Neuron (in vitro differentiated cells): ENCODE data around the gene CARMIL1.

ENCODE experiments used
- H2AFZ ChIP-seq: one replicate; pipeline ENCODE4 v1.6.1; 2013; ENCODE audit warnings: low read depth, mild to moderate bottlenecking, inconsistent platforms, low read length, moderate library complexity
- H3K27me3 ChIP-seq: one replicate; pipeline ENCODE4 v1.6.1; 2013; ENCODE audit warnings: low read length; ENCODE audit not compliant: insufficient read depth
- H3K36me3 ChIP-seq: one replicate; pipeline ENCODE4 v1.6.1; 2013; ENCODE audit warnings: low read length; ENCODE audit not compliant: insufficient read depth
- H3K4me1 ChIP-seq: one replicate; pipeline ENCODE4 v1.6.1; 2013; ENCODE audit warnings: low read length; ENCODE audit not compliant: insufficient read depth
- H3K4me3 ChIP-seq: 2 replicates; pipeline ENCODE4 v1.5.1; 2013; ENCODE audit warnings: mild to moderate bottlenecking, low read length, moderate library complexity
- H3K9me3 ChIP-seq: one replicate; pipeline ENCODE4 v1.6.1; 2013; ENCODE audit warnings: low read length

Gene CARMIL1

GRCh38 chr6:25253351-25253750, 25.8 kb upstream of the CARMIL1 start:
- no peaks in the 10 kb centered on the region for H3K9me3 ChIP-seq
- no peaks in the 10 kb centered on the region for H3K27me3 ChIP-seq
- H3K36me3 ChIP-seq, result no peaks in the 10 kb centered on the region
- H3K4me3 ChIP-seq, result no peak overlapping the region
- no peaks in the 10 kb centered on the region for H3K4me1 ChIP-seq
- H2AFZ ChIP-seq, result no peak overlapping the region

- no peak overlapping the region for H2AFZ ChIP-seq
- H3K4me3 ChIP-seq, result no peak overlapping the region
- H3K9me3 ChIP-seq, result no peaks in the 10 kb centered on the region
- H3K36me3 ChIP-seq, result no peaks in the 10 kb centered on the region
- H3K4me1 ChIP-seq, result no peaks in the 10 kb centered on the region
- no peaks in the 10 kb centered on the region for H3K27me3 ChIP-seq
Measured at GRCh38 chr6:25254671-25255070, 24.5 kb upstream of the CARMIL1 start.

- no peaks in the 10 kb centered on the region for H3K9me3 ChIP-seq
- H2AFZ ChIP-seq, result no peak overlapping the region
- no peaks in the 10 kb centered on the region for H3K36me3 ChIP-seq
- no peaks in the 10 kb centered on the region for H3K4me1 ChIP-seq
- no peaks in the 10 kb centered on the region for H3K27me3 ChIP-seq
- H3K4me3 ChIP-seq, result no peak overlapping the region
Measured at GRCh38 chr6:25257686-25258348, 21.4 kb upstream of the CARMIL1 start.

GRCh38 chr6:25259756-25260155, 19.4 kb upstream of the CARMIL1 start:
- Histone ChIP-seq H2AFZ (no peak overlapping the region), H3K27me3 (no peaks in the 10 kb centered on the region), H3K4me1 (no peaks in the 10 kb centered on the region), H3K9me3 (no peaks in the 10 kb centered on the region), H3K4me3 (no peak overlapping the region), H3K36me3 (no peaks in the 10 kb centered on the region)

GRCh38 chr6:25263657-25264056, 15.5 kb upstream of the CARMIL1 start:
- Histone ChIP-seq H3K36me3 (no peaks in the 10 kb centered on the region), H3K9me3 (no peaks in the 10 kb centered on the region), H3K4me1 (no peaks in the 10 kb centered on the region), H3K27me3 (no peaks in the 10 kb centered on the region), H3K4me3 (no peak overlapping the region), H2AFZ (no peak overlapping the region)

- H3K27me3 ChIP-seq, result no peaks in the 10 kb centered on the region
- H3K4me3 ChIP-seq, result no peak overlapping the region
- no peaks in the 10 kb centered on the region for H3K36me3 ChIP-seq
- no peak overlapping the region for H2AFZ ChIP-seq
- H3K4me1 ChIP-seq, result no peaks in the 10 kb centered on the region
- no peaks in the 10 kb centered on the region for H3K9me3 ChIP-seq
Measured at GRCh38 chr6:25266456-25267100, 12.6 kb upstream of the CARMIL1 start.

GRCh38 chr6:25267662-25268061, 11.5 kb upstream of the CARMIL1 start:
- H3K36me3 ChIP-seq, result no peaks in the 10 kb centered on the region
- H3K4me3 ChIP-seq, result no peak overlapping the region
- no peak overlapping the region for H2AFZ ChIP-seq
- no peaks in the 10 kb centered on the region for H3K27me3 ChIP-seq
- no peaks in the 10 kb centered on the region for H3K9me3 ChIP-seq
- no peaks in the 10 kb centered on the region for H3K4me1 ChIP-seq

- Histone ChIP-seq H3K4me3 (no peak overlapping the region), H2AFZ (no peak overlapping the region), H3K27me3 (no peaks in the 10 kb centered on the region), H3K4me1 (peaks cover 2% of the 10 kb centered on the region), H3K36me3 (no peaks in the 10 kb centered on the region), H3K9me3 (no peaks in the 10 kb centered on the region)
Measured at GRCh38 chr6:25270559-25270958, 8.6 kb upstream of the CARMIL1 start.

GRCh38 chr6:25275436-25275835, 3.7 kb upstream of the CARMIL1 start:
- H3K4me3 ChIP-seq, result no peak overlapping the region

GRCh38 chr6:25277386-25277785, 1.8 kb upstream of the CARMIL1 start:
- Histone ChIP-seq H2AFZ (peak overlapping the region; percentile 71), H3K9me3 (no peaks in the 10 kb centered on the region), H3K4me1 (peaks cover 40% of the 10 kb centered on the region), H3K36me3 (no peaks in the 10 kb centered on the region), H3K27me3 (no peaks in the 10 kb centered on the region), H3K4me3 (no peak overlapping the region)

More at GRCh38 chr6:25275436-25275835, 3.7 kb upstream of the CARMIL1 start:
- H3K4me1 ChIP-seq, result peaks cover 36% of the 10 kb centered on the region
- no peaks in the 10 kb centered on the region for H3K9me3 ChIP-seq
- H3K27me3 ChIP-seq, result no peaks in the 10 kb centered on the region
- no peak overlapping the region for H2AFZ ChIP-seq
- no peaks in the 10 kb centered on the region for H3K36me3 ChIP-seq

GRCh38 chr6:25277857-25278256, 1.3 kb upstream of the CARMIL1 start:
- Histone ChIP-seq H3K9me3 (no peaks in the 10 kb centered on the region), H3K4me1 (peaks cover 40% of the 10 kb centered on the region), H3K4me3 (peak overlapping the region; percentile 77), H2AFZ (peak overlapping the region; percentile 97), H3K27me3 (no peaks in the 10 kb centered on the region), H3K36me3 (no peaks in the 10 kb centered on the region)

- Histone ChIP-seq H3K27me3 (no peaks in the 10 kb centered on the region), H3K36me3 (no peaks in the 10 kb centered on the region), H3K9me3 (no peaks in the 10 kb centered on the region), H3K4me1 (peaks cover 40% of the 10 kb centered on the region), H2AFZ (peak overlapping the region; percentile 97), H3K4me3 (peak overlapping the region; percentile 77)
Measured at GRCh38 chr6:25278261-25278913, 787 bp upstream of the CARMIL1 start.

- peak overlapping the region; percentile 97 for H2AFZ ChIP-seq
- H3K36me3 ChIP-seq, result no peaks in the 10 kb centered on the region
- H3K4me3 ChIP-seq, result peak overlapping the region; percentile 77
- H3K27me3 ChIP-seq, result no peaks in the 10 kb centered on the region
- no peaks in the 10 kb centered on the region for H3K9me3 ChIP-seq
- peaks cover 40% of the 10 kb centered on the region for H3K4me1 ChIP-seq
Measured at GRCh38 chr6:25279748-25280343, 672 bp downstream of the CARMIL1 start.
